Brain microvascular endothelial cell (primary cell): Measurements from ENCODE around the gene MCC.

Experiments used
- DNase-seq: peaks from one replicate; pipeline ENCODE4 v3.0.0-alpha.2; 2020
- H3K27ac ChIP-seq: fragments of 250-450 bp; sonication (Bioruptor Pico); 2 replicates; pipeline ENCODE4 v1.5.1; 2020; ENCODE audit warnings: mild to moderate bottlenecking, moderate library complexity
- H3K27me3 ChIP-seq: fragments of 250-450 bp; sonication (Bioruptor Pico); replicated peaks from 2 replicates; pipeline ENCODE4 v1.5.1; 2020; ENCODE audit warnings: mild to moderate bottlenecking
- H3K36me3 ChIP-seq: fragments of 250-450 bp; sonication (Bioruptor Pico); replicated peaks from 2 replicates; pipeline ENCODE4 v1.5.1; 2020; ENCODE audit warnings: mild to moderate bottlenecking
- H3K4me3 ChIP-seq: 2 replicates; pipeline ENCODE4 v1.5.1; 2011; ENCODE audit warnings: low read depth, mild to moderate bottlenecking, control low read depth, low read length, moderate library complexity
- CTCF ChIP-seq: IDR thresholded peaks from 2 replicates; pipeline ENCODE4 v1.5.1; 2011; ENCODE audit warnings: low read depth, mild to moderate bottlenecking, moderate library complexity, low read length, control low read depth, inconsistent platforms; ENCODE audit errors: missing control alignments
- in situ Hi-C: cut with HindIII; loops from 2 replicates; pipeline ENCODE4 v1.10.0; 2017; ENCODE audit warnings: low sequenced_read_pairs, low pct_ligation_motif_present

Gene MCC

DNA sequence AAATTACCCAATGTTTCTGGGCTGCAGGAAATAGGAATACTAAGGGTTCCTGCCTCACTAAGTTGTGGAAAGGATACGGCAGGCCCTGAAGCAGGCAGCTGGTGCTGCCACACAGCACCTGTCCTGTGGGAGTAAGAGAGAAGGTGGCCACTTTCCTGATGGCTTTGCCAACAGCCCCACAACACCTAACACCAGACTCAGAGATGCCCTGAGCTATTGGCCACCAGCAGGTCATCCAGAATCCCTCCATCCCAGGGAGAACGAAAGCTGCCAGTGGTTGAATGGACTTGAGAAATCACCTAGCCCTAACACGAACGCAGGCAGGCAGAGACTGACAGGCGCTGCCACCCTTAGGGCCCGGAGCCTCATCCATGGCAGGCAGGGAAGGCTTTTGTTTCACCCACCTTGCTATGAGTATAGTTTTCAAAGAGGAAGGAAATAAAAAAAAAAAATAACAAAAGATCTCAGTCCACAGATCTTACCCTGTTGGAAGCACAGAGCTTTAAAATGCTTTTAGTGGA is 429.5 kb downstream of the MCC start:
- no peaks in the 10 kb centered on the region for H3K27me3 ChIP-seq
- in situ Hi-C loops: no loop called here
- no peak overlapping the region for H3K4me3 ChIP-seq
- no peak for DNase-seq
- H3K36me3 ChIP-seq: no peaks in the 10 kb centered on the region
- TF ChIP-seq CTCF: no peak
- H3K27ac ChIP-seq: no peak overlapping the region

DNA sequence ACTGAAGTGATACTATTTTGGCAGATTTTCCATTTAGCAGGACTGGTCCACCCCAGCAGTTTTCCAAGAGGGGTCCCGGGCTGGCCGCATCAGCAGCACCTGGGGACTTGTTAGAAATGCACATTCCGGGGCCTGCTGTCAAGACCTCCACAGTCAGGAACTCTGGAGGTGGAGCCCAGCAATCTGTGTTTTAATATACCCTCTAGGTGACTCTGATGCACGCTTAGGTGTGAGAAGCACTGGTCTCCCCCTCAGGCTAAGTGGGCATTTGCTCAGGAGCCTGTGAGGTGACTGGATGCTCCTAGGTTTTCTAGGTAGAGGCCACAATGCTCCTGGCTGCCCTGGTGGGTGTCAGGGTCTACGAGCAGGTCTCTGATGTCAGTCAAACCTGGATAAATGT is 430.0 kb downstream of the MCC start:
- Histone ChIP-seq H3K36me3 (no peaks in the 10 kb centered on the region), H3K4me3 (no peak overlapping the region), H3K27ac (no peak overlapping the region), H3K27me3 (no peaks in the 10 kb centered on the region)
- no peak for DNase-seq
- TF ChIP-seq CTCF: no peak
- in situ Hi-C loops: no loop called here

DNA sequence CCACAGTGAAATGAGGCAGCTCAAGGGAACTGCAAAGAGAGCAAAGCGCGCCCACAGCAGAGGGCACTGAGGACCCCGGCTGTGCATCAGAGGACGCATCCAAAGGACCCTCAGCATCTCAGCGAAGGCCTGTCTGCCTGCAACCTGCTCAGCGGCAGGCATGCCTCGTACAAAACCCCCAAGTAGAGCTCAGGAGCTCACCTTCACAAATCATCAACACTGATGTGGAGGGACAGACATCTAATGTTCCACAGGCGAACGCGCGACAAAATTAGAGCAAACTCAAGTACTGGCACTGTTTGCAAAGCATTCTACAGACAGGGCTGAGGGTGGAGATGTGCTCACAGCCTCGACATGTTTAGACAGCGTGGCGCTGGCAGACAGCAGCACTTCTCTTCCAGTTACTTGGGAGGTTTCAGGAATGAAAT is 430.7 kb downstream of the MCC start:
- in situ Hi-C loops: no loop called here
- Histone ChIP-seq H3K27ac (no peak overlapping the region), H3K4me3 (no peak overlapping the region), H3K36me3 (no peaks in the 10 kb centered on the region), H3K27me3 (no peaks in the 10 kb centered on the region)
- no peak for DNase-seq
- no peak for TF ChIP-seq CTCF

DNA sequence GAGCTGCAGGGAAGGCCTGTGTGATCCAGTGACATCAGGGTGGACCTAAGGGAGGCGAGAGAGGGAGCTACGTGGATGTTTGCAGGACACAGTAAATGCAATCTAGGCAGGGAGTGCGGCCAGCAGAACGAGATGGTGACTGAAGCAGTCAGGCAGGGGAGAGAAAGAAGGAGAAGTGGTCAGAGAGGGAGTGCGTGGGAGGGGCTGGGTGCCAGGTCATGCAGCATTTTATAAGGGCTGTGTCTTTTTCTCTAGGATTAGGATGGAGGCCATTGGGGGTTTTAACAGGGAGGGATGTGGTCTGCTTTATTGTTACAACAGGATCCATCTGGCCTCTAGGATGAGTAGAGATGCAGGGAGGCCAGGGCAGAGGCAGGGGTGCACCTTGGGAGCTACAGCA is 431.3 kb downstream of the MCC start:
- H3K27ac ChIP-seq: no peak overlapping the region
- no peak overlapping the region for H3K4me3 ChIP-seq
- H3K27me3 ChIP-seq: no peaks in the 10 kb centered on the region
- DNase-seq: no peak
- no peak for TF ChIP-seq CTCF
- in situ Hi-C loops: no loop called here
- H3K36me3 ChIP-seq: no peaks in the 10 kb centered on the region

DNA sequence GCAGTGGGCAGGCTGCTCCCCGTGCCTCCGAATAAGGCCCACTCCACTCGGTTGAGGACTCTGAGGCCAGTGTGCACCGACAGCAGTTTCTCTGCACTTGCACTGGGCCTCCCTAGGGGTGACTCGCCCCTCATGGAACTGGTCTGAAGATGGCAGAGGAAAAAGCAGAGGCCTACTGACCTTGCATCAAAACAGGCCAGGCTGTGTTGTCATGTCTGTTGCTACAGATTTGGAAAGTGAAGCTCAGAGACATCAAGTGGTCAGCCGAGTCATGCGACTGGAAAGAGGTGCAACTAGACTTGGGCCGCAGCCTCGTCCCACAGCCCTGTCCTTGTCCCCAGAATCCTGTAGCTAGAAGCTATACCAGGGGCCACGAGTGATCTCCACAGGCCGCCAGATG is 433.4 kb downstream of the MCC start:
- H3K36me3 ChIP-seq: no peaks in the 10 kb centered on the region
- TF ChIP-seq CTCF: no peak
- DNase-seq: no peak
- H3K27ac ChIP-seq: no peak overlapping the region
- H3K4me3 ChIP-seq: no peak overlapping the region
- in situ Hi-C loops: no loop called here
- H3K27me3 ChIP-seq: no peaks in the 10 kb centered on the region

GRCh38 chr5:113053511-113053995 is 434.7 kb downstream of the MCC start:
- H3K27ac ChIP-seq: no peak overlapping the region
- no peaks in the 10 kb centered on the region for H3K36me3 ChIP-seq
- in situ Hi-C loops: no loop called here
- no peaks in the 10 kb centered on the region for H3K27me3 ChIP-seq
- DNase-seq: no peak
- H3K4me3 ChIP-seq: no peak overlapping the region
- no peak for TF ChIP-seq CTCF
